Measurements from ENCODE around the gene COL5A3. TPM values are rescaled to one million over a fixed set of nuclear protein-coding genes. Genes with fewer than 3 reads are reported as not detected.
A peak's percentile ranks its signal among the peaks of the same experiment; 100 is the strongest.

Gene COL5A3
- total and polyA plus RNA-seq, 2 of the 13 experiments (the other 11 are each of a cell fraction or from before 2014, with no cell fraction given) = 0.02 TPM; not detected in 1

DNA sequence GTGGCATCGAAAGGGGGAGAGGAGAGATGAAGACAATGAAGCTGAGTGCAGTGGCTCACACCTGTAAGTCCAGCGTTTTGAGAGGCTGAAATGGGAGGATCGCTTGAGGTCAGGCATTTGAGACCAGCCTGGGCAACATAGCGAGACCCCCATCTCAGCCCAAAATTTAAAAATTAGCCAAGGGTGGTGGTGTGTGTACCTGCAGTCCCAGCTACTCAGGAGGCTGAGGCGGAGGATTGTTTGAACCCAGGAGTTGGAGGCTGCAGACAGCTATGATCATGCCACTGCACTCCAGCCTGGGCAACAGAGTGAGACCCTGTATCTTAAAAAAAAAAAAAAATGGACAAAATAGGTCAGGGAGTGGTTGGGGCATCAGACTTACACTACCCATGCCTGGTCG lies 10.5 kb upstream of the COL5A3 start:
- 17% methylated on average over 6 of the region's 6 CpGs for WGBS (ENCODE audit: low lambda C conversion rate)
- Histone ChIP-seq H3K9me3 (ENCODE audit: low read length) (no peaks in the 10 kb centered on the region), H3K4me2 (ENCODE audit: low read depth, low read length) (no peak overlapping the region), H3K79me2 (ENCODE audit: insufficient read depth, low read length) (no peaks in the 10 kb centered on the region), H4K20me1 (ENCODE audit: insufficient read depth, low read length) (no peaks in the 10 kb centered on the region), H3K27ac (ENCODE audit: extremely low read length, insufficient read depth, low read length) (no peak overlapping the region), H3K9ac (ENCODE audit: insufficient read depth, low read depth, low read length) (no peak overlapping the region), H3K36me3 (replicated peaks in 1 of 2; ENCODE audit: control insufficient read depth in 1 of 2, insufficient read depth in 2 of 2, low read length in 2 of 2) (no peaks in the 10 kb centered on the region), H3K4me3 (replicated peaks in 1 of 3; ENCODE audit: insufficient read depth in 1 of 3, low read depth in 2 of 3, low read length in 3 of 3) (no peak overlapping the region), H3K4me1 (ENCODE audit: insufficient read depth, low read length) (no peaks in the 10 kb centered on the region), H3K27me3 (ENCODE audit: control insufficient read depth in 1 of 2, insufficient read depth in 2 of 2, low read length in 2 of 2) (peaks cover 2 to 25% of the 10 kb centered on the region in 2 experiments; a peak in 3 of 5 replicates), H2AFZ (ENCODE audit: low read length) (no peak overlapping the region)
- CTCF ChIA-PET (ENCODE audit: low intra/inter-chr PET ratio, low total read pairs) = no interaction called here
- no TSS peak for BruUV-seq (replicated peaks)
- POLR2A ChIA-PET = no interaction called here
- ATAC-seq (no peak), FAIRE-seq (no peak), DNase-seq (ENCODE audit: low spot score) (no peak)
- in situ Hi-C loops (cut with HindIII; ENCODE audit: extremely low pct_ligation_motif_present, low pct_unique_long_range_greater_than_20kb) (no loop called here), intact Hi-C loops (cut with micrococcal nuclease; ENCODE audit: unreplicated experiment) (no loop called here)
- TF ChIP-seq ZNF382 (CRISPR knock-in tag; IDR thresholded peaks at IDR 0.05; ENCODE audit: borderline replicate concordance) (no peak), EHMT2 (IDR thresholded peaks at IDR 0.05; ENCODE audit: borderline replicate concordance, low read depth, low read length) (no peak), AKAP8 (CRISPR knock-in tag; IDR thresholded peaks at IDR 0.05) (no peak), ZNF121 (CRISPR knock-in tag; IDR thresholded peaks at IDR 0.05) (peak; percentile 48; the same call in 1 of the 2 replicates)

- TF ChIP-seq POGZ (CRISPR knock-in tag; IDR thresholded peaks at IDR 0.05) (no peak), RARA (CRISPR knock-in tag; IDR thresholded peaks at IDR 0.05) (no peak), ZNF101 (CRISPR knock-in tag; IDR thresholded peaks at IDR 0.05; ENCODE audit: borderline replicate concordance, low read depth) (no peak), CHCHD3 (CRISPR knock-in tag; IDR thresholded peaks at IDR 0.05) (no peak), ZNF253 (CRISPR knock-in tag; IDR thresholded peaks at IDR 0.05; ENCODE audit: borderline replicate concordance) (no peak)
- TF ChIP-seq, protein P1, sequence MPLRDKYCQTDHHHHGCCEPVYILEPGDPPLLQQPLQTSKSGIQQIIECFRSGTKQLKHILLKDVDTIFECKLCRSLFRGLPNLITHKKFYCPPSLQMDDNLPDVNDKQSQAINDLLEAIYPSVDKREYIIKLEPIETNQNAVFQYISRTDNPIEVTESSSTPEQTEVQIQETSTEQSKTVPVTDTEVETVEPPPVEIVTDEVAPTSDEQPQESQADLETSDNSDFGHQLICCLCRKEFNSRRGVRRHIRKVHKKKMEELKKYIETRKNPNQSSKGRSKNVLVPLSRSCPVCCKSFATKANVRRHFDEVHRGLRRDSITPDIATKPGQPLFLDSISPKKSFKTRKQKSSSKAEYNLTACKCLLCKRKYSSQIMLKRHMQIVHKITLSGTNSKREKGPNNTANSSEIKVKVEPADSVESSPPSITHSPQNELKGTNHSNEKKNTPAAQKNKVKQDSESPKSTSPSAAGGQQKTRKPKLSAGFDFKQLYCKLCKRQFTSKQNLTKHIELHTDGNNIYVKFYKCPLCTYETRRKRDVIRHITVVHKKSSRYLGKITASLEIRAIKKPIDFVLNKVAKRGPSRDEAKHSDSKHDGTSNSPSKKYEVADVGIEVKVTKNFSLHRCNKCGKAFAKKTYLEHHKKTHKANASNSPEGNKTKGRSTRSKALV (CRISPR knock-in tag; IDR thresholded peaks at IDR 0.05) = no peak
- no peak overlapping the region for H3K9ac ChIP-seq (ENCODE audit: insufficient read depth, low read depth, low read length)
- H3K27ac ChIP-seq (ENCODE audit: extremely low read length, insufficient read depth, low read length) = no peak overlapping the region
- ChIA-PET POLR2A (no interaction called here), CTCF (ENCODE audit: low intra/inter-chr PET ratio, low total read pairs) (no interaction called here)
- no peaks in the 10 kb centered on the region for H3K4me1 ChIP-seq (ENCODE audit: insufficient read depth, low read length)
- H3K4me3 ChIP-seq (replicated peaks in 1 of 3; ENCODE audit: insufficient read depth in 1 of 3, low read depth in 2 of 3, low read length in 3 of 3) = no peak overlapping the region
- H3K4me2 ChIP-seq (ENCODE audit: low read depth, low read length) = no peak overlapping the region
- H3K36me3 ChIP-seq (replicated peaks in 1 of 2; ENCODE audit: control insufficient read depth in 1 of 2, insufficient read depth in 2 of 2, low read length in 2 of 2) = no peaks in the 10 kb centered on the region
- H4K20me1 ChIP-seq (ENCODE audit: insufficient read depth, low read length) = no peaks in the 10 kb centered on the region
- FAIRE-seq (no peak), DNase-seq (ENCODE audit: low spot score) (no peak), ATAC-seq (no peak)
- peaks cover 2 to 20% of the 10 kb centered on the region in 2 experiments; a peak in 3 of 5 replicates for H3K27me3 ChIP-seq (ENCODE audit: control insufficient read depth in 1 of 2, insufficient read depth in 2 of 2, low read length in 2 of 2)
- WGBS (ENCODE audit: low lambda C conversion rate) = 44% methylated on average over 3 of the region's 5 CpGs
- no peak overlapping the region for H2AFZ ChIP-seq (ENCODE audit: low read length)
- intact Hi-C loops (cut with micrococcal nuclease; ENCODE audit: unreplicated experiment) = no loop called here
- no peaks in the 10 kb centered on the region for H3K9me3 ChIP-seq (ENCODE audit: low read length)
- in situ Hi-C loops (cut with HindIII; ENCODE audit: extremely low pct_ligation_motif_present, low pct_unique_long_range_greater_than_20kb) = no loop called here
- no peaks in the 10 kb centered on the region for H3K79me2 ChIP-seq (ENCODE audit: insufficient read depth, low read length)
- no TSS peak for BruUV-seq (replicated peaks)
Observed at GRCh38 chr19:10019246-10019645, 8.9 kb upstream of the COL5A3 start.
